SHP77 treated with DMSO at 0.1 percent for 48 hours (cell line): ENCODE data around the gene LRRC10.

Experiments used
- DNase-seq: peaks from one replicate; lab custom pipeline; 2025; lab: John Stamatoyannopoulos, UW

LRRC10 gene

GRCh38 chr12:69569236-69569635, 41.5 kb downstream of the LRRC10 start:
- DNase-seq, result no peak

- no peak for DNase-seq
Observed at GRCh38 chr12:69566603-69567002, 44.1 kb downstream of the LRRC10 start.

- no peak for DNase-seq
Observed at GRCh38 chr12:69563166-69563762, 47.4 kb downstream of the LRRC10 start.
